Chondrocyte (in vitro differentiated cells): ENCODE results near the gene HMG20B. TPM values are rescaled to one million over a fixed set of nuclear protein-coding genes. Genes with fewer than 3 reads are reported as not detected.

Experiments used
- DNase-seq: peaks from one replicate; pipeline ENCODE4 v3.0.0; 2021; ENCODE audit warnings: mixed read lengths, low spot score
- H3K27ac Mint-ChIP-seq: one replicate; pipeline ENCODE4 v1.8.0; 2021; ENCODE audit warnings: mild to moderate bottlenecking, moderate library complexity, mixed read lengths; ENCODE audit not compliant: unreplicated experiment
- H3K27me3 Mint-ChIP-seq: 2 replicates; pipeline ENCODE4 v1.8.0; 2021; ENCODE audit warnings: low read depth, mixed read lengths
- H3K36me3 Mint-ChIP-seq: 2 replicates; pipeline ENCODE4 v1.8.0; 2021; ENCODE audit warnings: low read depth, mixed read lengths
- H3K4me1 Mint-ChIP-seq: 2 replicates; pipeline ENCODE4 v1.8.0; 2021; ENCODE audit warnings: low read depth, mild to moderate bottlenecking, mixed read lengths
- H3K4me3 Mint-ChIP-seq: one replicate; pipeline ENCODE4 v1.8.0; 2021; ENCODE audit warnings: mild to moderate bottlenecking, moderate library complexity, mixed read lengths; ENCODE audit not compliant: unreplicated experiment
- H3K9me3 Mint-ChIP-seq: 2 replicates; pipeline ENCODE4 v1.8.0; 2021; ENCODE audit warnings: low read depth, mixed read lengths
- CTCF ChIP-seq: fragments of 200-600 bp; sonication (generic); IDR thresholded peaks from 2 replicates; pipeline ENCODE4 v1.5.0; 2021; ENCODE audit warnings: antibody characterized with exemption, mild to moderate bottlenecking, moderate library complexity
- total RNA-seq: library from RNA; stranded (reverse); gene quantifications from 3 replicates; pipeline ENCODE4 v1.2.1, GENCODE V29; 2021

HMG20B gene
- total RNA-seq, 1 donor from 2014 or later, result 60.9 TPM

DNA sequence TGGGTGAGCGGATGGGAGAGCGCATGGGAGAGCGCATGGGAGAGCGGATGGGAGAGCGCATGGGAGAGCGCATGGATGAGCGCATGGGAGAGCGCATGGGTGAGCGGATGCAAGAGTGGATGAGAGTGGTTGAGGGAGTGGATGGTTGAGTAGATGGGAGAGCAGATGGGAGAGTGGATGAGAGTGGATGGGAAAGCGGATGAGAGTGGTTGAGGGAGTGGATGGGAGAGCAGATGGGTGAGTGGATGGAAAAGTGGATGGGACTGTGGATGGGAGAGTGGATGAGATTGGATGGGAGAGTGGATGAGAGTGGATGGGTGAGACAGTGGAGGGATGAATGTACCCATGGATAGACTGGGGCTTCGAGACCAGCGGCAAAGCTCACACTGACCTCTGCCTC, 42.4 kb upstream of the HMG20B start:
- no peak for TF ChIP-seq CTCF
- Mint-ChIP-seq H3K27ac (no peak overlapping the region), H3K27me3 (no peaks in the 10 kb centered on the region), H3K4me3 (no peak overlapping the region), H3K36me3 (peaks cover 17% of the 10 kb centered on the region), H3K9me3 (no peaks in the 10 kb centered on the region), H3K4me1 (no peaks in the 10 kb centered on the region)
- DNase-seq, result no peak

- H3K27ac Mint-ChIP-seq, result no peak overlapping the region
- no peaks in the 10 kb centered on the region for H3K9me3 Mint-ChIP-seq
- H3K27me3 Mint-ChIP-seq, result no peaks in the 10 kb centered on the region
- H3K4me1 Mint-ChIP-seq, result no peaks in the 10 kb centered on the region
- H3K4me3 Mint-ChIP-seq, result no peak overlapping the region
- TF ChIP-seq CTCF, result no peak
- no peak for DNase-seq
- peaks cover 17% of the 10 kb centered on the region for H3K36me3 Mint-ChIP-seq
Measured at GRCh38 chr19:3531716-3532115, 41.0 kb upstream of the HMG20B start.

DNA sequence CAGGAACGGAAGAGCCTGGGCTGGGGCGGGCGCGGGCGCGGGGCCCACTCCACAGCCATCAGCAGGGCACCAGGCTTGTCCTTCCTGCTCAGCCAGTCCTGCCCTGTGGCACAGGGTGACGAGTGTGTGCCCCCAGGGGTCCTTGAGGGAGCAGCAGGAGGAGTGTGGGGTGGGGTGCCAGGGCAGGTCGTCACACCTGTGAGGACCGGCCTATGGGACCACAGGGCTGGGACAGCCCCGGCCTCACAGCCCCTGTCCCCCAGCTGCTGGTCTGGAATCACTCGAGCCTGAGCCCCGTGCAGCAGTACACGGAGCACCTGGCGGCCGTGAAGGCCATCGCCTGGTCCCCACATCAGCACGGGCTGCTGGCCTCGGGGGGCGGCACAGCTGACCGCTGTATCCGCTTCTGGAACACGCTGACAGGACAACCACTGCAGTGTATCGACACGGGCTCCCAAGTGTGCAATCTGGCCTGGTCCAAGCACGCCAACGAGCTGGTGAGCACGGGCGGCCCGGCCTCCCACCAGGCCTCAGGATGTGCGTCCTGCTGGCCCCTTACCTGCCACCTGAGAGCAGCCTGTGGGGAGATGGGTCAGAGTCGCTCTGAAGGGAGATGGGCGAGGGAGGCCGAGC, 40.5 kb upstream of the HMG20B start:
- TF ChIP-seq CTCF, result no peak
- DNase-seq, result no peak
- H3K36me3 Mint-ChIP-seq, result peaks cover 14% of the 10 kb centered on the region
- H3K4me1 Mint-ChIP-seq, result no peaks in the 10 kb centered on the region
- H3K4me3 Mint-ChIP-seq, result no peak overlapping the region
- H3K27me3 Mint-ChIP-seq, result no peaks in the 10 kb centered on the region
- peak overlapping the region; percentile 17 for H3K27ac Mint-ChIP-seq
- no peaks in the 10 kb centered on the region for H3K9me3 Mint-ChIP-seq

GRCh38 chr19:3533033-3533432, 39.7 kb upstream of the HMG20B start:
- no peak for TF ChIP-seq CTCF
- Mint-ChIP-seq H3K27me3 (no peaks in the 10 kb centered on the region), H3K27ac (no peak overlapping the region), H3K4me1 (no peaks in the 10 kb centered on the region), H3K9me3 (no peaks in the 10 kb centered on the region), H3K4me3 (no peak overlapping the region), H3K36me3 (peaks cover 14% of the 10 kb centered on the region)
- DNase-seq, result no peak

DNA sequence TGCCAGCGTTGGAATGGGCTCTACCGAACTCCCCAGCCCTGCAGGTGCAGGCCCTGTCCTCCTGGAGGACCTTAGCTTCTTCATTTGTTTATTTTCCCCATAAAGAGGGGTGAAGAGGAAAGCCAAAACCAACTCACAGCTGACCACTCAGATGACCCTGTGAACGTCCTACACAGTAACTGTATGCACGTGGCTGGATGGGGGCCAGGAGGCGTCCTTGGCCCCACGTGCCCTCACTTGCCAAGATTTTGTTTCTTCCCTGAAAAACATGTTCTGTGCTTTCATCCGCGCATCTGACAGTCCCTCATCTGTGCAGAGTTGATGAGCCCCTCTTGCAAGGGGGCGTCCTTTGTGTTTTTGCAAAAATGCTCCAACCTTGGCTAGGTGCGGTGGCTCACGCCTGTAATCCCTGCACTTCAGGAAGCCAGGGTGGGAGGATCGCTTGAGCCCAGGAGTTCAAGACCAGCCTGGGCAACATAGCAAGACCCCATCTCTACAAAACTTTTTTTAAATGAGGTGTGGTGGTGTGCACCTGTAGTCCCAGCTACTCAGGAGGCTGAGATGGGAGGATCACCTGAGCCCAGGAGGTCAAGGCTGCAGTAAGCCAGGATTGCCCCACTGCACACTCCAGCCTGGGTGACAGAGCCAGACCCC, 39.1 kb upstream of the HMG20B start:
- DNase-seq, result no peak
- no peak overlapping the region for H3K4me3 Mint-ChIP-seq
- H3K27me3 Mint-ChIP-seq, result no peaks in the 10 kb centered on the region
- H3K36me3 Mint-ChIP-seq, result peaks cover 14% of the 10 kb centered on the region
- TF ChIP-seq CTCF, result no peak
- H3K4me1 Mint-ChIP-seq, result no peaks in the 10 kb centered on the region
- H3K9me3 Mint-ChIP-seq, result no peaks in the 10 kb centered on the region
- no peak overlapping the region for H3K27ac Mint-ChIP-seq
